NCI-H2029 (cell line): ENCODE results near the gene SATB1.
"Not testable (repeated sequence)": the region's sequence is repeated elsewhere in the genome, so short reads cannot be mapped to it uniquely, and the experiment has no call there.

ENCODE experiments used
- DNase-seq: peaks from one replicate; lab custom pipeline; 2025; lab: John Stamatoyannopoulos, UW

Gene SATB1

GRCh38 chr3:18424729-18425640 lies at the start of gene SATB1:
SATB1 (minus strand) TSS chr3:18425339; CDS start chr3:18420967, 4,372 bp downstream.
- peak; percentile 85 for DNase-seq

DNA sequence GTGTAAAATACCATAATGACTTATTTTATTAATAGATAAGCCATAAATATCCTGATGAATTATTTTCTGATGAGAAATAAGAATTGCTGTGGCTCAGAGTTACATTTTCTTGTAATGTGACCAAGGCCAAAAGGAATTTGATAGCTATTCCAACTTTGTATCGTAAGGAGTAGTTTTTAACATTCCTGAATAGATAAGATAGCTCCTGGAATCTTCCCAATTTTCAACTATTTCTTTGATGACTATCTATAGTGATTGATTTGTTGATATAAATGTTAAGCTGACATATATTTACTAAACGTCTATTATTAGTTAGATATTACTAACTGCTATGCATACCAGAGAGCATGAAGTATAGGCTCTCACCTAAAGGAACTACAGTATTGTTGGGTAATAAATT lies 49.1 kb upstream of the SATB1 start:
- DNase-seq, result no peak

- DNase-seq, result no peak
These were observed 44.6 kb upstream of the SATB1 start for GRCh38 chr3:18469775-18470174.

DNA sequence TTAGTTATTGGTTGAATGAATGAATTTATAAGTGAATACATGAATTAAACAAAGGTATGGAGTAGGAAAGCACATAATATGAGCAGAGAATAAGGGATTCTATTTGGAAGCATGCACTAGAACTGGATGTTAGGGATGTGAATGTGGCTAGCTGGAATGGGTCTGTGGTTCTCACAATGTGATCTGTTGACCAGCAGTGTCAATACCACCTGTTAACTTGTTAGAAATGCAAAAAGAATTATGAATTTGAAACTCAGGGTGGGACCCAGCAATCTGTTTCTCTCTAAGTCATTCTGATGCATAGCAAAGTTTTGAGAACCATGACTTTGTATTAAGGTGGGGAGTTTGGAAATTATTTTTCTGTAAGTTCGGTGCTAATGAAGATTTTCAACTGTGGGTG lies 41.0 kb upstream of the SATB1 start:
- DNase-seq, result no peak

- DNase-seq, result no peak
These were observed 29.6 kb upstream of the SATB1 start for GRCh38 chr3:18454766-18455165.

GRCh38 chr3:18449618-18450017 lies 24.5 kb upstream of the SATB1 start:
- not testable (repeated sequence) for DNase-seq

DNA sequence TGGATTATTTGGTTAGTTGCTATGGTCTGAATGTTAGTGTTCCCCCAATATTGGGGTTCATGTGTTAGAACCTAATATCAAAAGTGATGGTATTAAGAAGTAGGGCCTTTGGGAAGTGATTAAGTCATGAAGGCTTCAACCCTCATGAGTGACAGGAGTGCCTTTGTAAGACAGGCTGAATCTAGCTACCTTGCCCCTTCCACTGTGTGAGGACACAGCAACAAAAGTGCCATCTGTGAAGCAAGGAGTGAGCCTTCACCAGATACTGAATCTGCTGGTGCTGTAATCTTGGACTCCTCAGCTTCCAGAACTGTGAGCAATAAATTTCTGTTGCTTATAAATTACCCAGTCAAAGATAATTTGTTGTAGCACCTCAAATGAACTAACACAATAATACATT lies 22.6 kb upstream of the SATB1 start:
- DNase-seq, result no peak

DNA sequence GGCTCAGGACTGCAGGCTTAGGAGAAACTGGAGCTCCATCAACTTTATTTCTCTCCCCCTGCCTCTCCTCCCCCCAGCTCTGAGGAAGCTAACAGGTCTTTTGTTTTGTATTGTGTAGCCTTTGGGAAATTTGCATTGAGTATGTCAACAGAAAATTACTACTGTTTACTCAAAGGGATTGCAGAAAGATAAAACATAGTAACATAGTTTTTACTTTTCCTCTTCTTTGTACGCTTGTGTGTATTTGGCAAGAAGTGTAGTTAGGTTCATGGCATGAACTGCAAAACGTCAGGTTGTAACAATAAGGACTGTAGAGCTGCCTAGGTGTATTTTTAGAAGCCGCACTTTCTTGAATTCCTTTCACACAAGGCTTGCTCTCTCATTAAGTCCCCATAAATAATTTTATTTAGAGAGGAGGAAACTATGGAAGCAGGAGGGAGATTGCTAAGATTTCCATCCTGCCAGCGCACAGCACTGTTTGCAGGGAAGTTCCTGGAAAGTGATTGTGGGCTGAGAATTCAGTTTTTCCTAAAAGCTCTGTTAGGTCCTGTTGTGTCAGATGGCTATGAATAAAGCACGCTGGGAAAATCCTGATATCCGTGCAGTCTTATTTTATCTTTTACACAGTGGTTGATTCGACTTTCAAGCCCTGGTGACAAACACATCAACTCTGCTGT lies 21.1 kb upstream of the SATB1 start:
- no peak for DNase-seq

- no peak for DNase-seq
These were observed 20.4 kb upstream of the SATB1 start for GRCh38 chr3:18445401-18446148.

GRCh38 chr3:18444595-18445400 lies 19.7 kb upstream of the SATB1 start:
- DNase-seq, result peak; percentile 60

DNA sequence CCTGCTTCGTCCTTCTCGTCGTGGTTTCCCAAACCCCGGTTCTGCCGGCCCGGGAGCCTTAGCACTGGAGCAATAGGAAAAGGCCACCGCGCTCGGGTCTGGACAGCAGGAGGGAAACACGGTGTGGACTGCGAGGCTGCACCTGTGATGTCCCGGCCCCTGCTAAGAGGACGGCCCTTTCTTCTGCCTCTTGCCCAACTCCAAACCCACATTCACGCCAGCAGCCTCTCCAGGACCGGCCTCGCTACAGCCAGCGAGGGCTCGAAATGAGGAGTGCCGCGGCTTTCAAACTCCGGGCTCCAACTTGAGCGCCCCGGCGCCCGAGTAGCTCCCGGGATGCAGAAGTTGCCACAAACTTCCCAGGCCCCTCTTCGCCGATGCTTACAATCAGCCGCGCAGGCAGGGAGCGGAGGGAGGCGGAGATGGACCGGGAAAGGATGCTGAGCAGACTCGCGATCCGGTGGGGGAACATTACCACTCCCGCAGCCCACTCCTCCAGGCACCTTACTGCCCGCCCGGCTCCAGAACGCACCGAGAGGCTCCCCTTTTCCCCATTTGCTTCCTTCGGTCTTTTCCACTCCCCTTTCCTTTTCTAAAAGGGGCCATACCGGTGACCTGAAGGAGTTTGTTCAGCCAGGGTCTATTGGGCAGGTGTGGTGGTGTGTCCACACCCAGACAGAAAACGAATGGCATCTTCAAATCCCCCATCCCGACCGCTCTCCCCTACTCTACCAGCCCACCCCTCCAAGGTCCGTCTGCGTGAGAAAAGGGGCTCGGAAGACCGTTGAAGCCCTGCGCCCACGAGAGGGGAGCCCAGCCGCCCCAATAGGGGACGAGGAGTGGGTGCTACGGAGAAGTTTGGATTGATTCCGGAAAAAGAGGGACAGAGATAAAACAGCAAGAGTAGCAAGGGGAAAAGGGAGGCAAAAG lies 18.8 kb upstream of the SATB1 start:
- peak; percentile 43 for DNase-seq

DNA sequence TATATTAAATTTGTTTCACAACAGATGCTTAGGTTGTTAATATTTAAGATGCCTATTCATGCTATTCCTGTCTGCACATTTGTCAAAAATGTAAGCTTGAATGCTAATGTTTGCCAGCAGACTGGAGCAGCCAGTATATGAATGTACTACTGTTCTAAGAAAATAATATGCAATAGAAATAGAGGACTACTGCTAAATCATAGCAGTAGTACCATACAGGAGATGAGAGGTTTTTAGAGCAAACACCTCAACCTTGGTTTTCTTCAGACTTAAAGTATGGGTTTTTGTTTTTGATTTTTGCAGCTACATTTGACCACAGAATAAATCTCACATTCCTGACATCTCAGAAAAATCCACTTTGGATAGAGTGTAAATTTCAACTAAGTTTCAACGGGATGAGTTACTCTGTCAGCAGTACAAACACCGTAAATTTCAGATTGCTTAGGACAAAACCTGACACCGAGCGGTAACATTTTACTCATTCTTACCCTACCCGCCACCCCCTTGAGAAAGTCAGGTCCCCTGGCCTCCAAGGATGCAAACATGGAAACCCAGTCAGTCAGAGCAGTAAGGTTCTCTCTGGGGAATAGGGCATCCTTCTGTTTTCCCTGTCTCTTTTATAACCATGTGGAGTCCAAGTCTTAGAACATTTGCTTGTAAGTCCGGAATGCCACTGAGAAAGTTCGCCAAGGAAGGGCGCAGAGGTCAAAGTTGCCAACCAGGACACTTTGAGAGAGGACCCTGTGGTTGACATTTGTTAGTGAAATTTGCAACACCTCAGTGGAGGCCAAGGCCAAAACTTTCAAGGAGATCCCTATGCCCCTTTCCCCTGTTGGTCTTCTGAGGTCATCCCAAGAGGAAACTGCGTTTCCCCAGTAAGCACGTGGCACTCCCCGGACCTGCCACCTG lies 17.9 kb upstream of the SATB1 start:
- DNase-seq, result no peak

GRCh38 chr3:18441551-18441950 lies 16.4 kb upstream of the SATB1 start:
- DNase-seq, result no peak

- DNase-seq, result no peak
These were observed 15.1 kb upstream of the SATB1 start for GRCh38 chr3:18440066-18440722.

DNA sequence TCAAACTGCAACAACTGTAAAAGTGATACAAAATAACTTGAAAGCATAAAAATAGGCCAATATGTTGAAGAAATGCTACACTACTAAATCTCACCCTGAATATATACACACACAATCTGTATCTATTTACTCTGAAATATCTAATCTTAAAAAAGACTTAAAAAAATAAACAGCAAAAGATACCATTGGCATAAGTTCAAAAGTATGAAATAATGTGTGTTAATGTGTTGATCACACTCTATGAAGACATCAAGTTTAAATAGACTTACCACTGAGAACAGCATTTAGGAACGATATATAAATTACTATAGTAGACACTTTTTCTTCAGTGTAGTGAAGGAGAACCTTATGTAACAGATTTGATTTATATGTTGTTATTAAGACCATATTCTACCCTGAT lies 14.1 kb upstream of the SATB1 start:
- no peak for DNase-seq

GRCh38 chr3:18438586-18438985 lies 13.4 kb upstream of the SATB1 start:
- DNase-seq, result no peak

- peak; percentile 40 for DNase-seq
These were observed 11.1 kb upstream of the SATB1 start for GRCh38 chr3:18436213-18436612.

GRCh38 chr3:18434711-18435110 lies 9.6 kb upstream of the SATB1 start:
- DNase-seq, result no peak

GRCh38 chr3:18432752-18433151 lies 7.6 kb upstream of the SATB1 start:
- no peak for DNase-seq
